ENCODE measurements around the gene IDUA. TPM values are rescaled to one million over a fixed set of nuclear protein-coding genes. Genes with fewer than 3 reads are reported as not detected.

The IDUA gene
- total RNA-seq, 4 donors from 2014 or later: 10.4 to 23.1 (median 11.5) TPM

DNA sequence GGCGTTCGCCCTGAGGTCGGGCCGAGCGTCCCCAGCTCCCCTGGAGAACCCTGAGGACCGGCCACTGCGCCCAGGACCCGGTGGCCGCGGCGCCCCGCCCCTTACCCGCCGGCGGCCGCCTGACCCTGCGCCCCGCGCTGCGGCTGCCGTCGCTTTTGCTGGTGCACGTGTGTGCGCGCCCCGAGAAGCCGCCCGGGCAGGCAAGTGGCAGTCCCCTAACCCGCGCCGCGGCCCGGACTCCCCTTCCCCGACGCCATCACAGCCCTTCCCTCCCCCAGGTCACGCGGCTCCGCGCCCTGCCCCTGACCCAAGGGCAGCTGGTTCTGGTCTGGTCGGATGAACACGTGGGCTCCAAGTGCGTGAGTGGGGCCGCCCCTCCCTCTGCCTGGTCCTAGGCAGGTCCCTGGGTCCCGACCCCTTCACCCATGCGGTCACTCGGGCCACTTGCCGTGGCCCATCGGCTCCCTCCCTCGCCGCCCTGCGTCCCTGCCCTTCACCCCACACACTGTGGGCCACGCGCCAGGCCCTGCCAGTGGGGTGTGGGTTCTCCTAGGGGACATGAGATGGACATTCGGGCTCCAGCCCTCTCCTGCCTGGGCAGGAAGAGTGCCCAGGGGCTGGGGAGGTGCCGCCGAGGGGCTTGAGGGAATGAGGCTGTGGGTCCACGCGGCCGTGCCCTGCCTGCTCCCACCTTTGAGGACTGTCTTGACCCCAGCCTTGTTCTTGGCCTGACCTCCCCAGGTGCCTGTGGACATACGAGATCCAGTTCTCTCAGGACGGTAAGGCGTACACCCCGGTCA is 16.6 kb downstream of the IDUA start:
- WGBS: 19% methylated on average over 26 of the region's 63 CpGs
- intact Hi-C loops (cut with DNase I): no loop called here
- Histone ChIP-seq H3K4me1 (peaks cover 12 to 25% (median 21%) of the 10 kb centered on the region in 4 donors), H3K36me3 (no peaks in the 10 kb centered on the region), H3K4me3 (peak overlapping the region in 3 of 4 donors; percentile 7 to 34 (median 22)), H3K27me3 (peaks cover 13 to 98% (median 54%) of the 10 kb centered on the region in 4 donors), H3K9me3 (no peaks in the 10 kb centered on the region), H3K27ac (replicated peaks in 1 of 4) (no peak overlapping the region)
- TF ChIP-seq POLR2A (IDR thresholded peaks at IDR 0.05; ENCODE audit: low read depth) (no peak), EP300 (IDR thresholded peaks at IDR 0.05) (no peak), POLR2AphosphoS5 (IDR thresholded peaks at IDR 0.05) (no peak)
- TF ChIP-seq, protein P1, sequence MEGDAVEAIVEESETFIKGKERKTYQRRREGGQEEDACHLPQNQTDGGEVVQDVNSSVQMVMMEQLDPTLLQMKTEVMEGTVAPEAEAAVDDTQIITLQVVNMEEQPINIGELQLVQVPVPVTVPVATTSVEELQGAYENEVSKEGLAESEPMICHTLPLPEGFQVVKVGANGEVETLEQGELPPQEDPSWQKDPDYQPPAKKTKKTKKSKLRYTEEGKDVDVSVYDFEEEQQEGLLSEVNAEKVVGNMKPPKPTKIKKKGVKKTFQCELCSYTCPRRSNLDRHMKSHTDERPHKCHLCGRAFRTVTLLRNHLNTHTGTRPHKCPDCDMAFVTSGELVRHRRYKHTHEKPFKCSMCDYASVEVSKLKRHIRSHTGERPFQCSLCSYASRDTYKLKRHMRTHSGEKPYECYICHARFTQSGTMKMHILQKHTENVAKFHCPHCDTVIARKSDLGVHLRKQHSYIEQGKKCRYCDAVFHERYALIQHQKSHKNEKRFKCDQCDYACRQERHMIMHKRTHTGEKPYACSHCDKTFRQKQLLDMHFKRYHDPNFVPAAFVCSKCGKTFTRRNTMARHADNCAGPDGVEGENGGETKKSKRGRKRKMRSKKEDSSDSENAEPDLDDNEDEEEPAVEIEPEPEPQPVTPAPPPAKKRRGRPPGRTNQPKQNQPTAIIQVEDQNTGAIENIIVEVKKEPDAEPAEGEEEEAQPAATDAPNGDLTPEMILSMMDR (IDR thresholded peaks at IDR 0.05): no peak
- DNase-seq (ENCODE audit: extremely low spot score): no peak

DNA sequence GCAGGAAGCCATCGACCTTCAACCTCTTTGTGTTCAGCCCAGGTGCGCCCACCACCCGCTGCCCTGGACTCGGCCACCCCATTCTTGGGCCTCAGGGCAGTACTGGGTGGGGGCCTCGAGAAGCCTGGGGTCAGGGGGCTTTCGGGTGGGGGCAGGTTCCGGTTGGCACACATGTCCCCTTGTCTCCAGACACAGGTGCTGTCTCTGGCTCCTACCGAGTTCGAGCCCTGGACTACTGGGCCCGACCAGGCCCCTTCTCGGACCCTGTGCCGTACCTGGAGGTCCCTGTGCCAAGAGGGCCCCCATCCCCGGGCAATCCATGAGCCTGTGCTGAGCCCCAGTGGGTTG is 17.2 kb downstream of the IDUA start:
- Histone ChIP-seq H3K27me3 (peaks cover 13 to 97% (median 54%) of the 10 kb centered on the region in 4 donors), H3K9me3 (no peaks in the 10 kb centered on the region), H3K4me1 (peaks cover 18 to 29% (median 27%) of the 10 kb centered on the region in 4 donors), H3K4me3 (no peak overlapping the region), H3K27ac (replicated peaks in 1 of 4) (no peak overlapping the region), H3K36me3 (no peaks in the 10 kb centered on the region)
- intact Hi-C loops (cut with DNase I): no loop called here
- DNase-seq (ENCODE audit: extremely low spot score): no peak
- TF ChIP-seq POLR2A (IDR thresholded peaks at IDR 0.05; ENCODE audit: low read depth) (no peak), POLR2AphosphoS5 (IDR thresholded peaks at IDR 0.05) (no peak), EP300 (IDR thresholded peaks at IDR 0.05) (no peak)
- TF ChIP-seq, protein P1 (IDR thresholded peaks at IDR 0.05): no peak
- WGBS: 77% methylated on average over 10 of the region's 13 CpGs

DNA sequence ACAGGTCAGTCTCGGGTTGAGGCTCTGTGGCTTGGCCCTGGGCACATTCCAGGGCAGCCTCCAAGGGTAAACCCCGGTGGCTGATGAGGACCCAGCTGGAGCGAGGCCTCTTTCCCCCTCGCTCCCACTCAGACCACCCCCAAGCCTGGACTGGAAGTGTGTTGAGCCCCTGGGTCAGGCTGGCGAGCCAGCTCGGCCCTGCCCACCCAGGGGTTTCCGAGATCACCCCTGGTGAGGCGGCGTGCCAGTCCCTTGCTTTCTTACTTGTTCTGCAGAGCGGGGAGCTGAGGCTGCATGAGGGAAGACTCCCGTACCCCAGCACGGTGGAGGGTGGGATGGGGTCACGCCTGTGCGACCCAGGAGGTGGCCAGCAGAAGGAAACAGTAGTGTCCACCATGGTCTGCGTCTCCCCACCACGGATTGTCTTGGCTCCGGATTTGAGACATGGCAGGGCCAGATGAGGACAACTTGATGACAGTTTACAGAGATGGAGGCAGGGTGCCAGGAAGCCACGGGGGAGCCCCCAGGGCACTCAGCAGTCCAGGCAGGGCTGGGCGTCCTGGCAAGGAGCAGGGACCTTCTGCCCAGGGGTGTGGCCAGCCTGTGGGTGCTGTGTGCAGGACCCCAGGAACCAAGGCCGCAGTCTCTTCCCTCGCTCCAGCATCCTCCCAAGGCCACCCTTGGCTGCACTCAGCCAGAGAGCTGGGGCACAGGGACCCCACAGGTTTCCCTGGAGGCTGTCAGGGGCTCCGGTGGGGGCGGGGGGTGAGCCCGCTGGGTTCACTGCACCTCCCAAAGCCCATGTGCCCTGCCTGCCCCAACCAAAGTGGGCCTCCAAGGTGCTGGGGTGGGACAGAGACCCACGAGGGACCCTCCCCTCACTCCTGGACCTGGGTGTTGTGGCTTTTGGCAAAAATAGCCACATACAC is 18.0 kb downstream of the IDUA start:
- intact Hi-C loops (cut with DNase I): no loop called here
- Histone ChIP-seq H3K27ac (replicated peaks in 1 of 4) (no peak overlapping the region), H3K27me3 (peaks cover 13 to 89% (median 54%) of the 10 kb centered on the region in 4 donors), H3K4me1 (peaks cover 19 to 33% (median 30%) of the 10 kb centered on the region in 4 donors), H3K9me3 (no peaks in the 10 kb centered on the region), H3K36me3 (no peaks in the 10 kb centered on the region), H3K4me3 (no peak overlapping the region)
- DNase-seq (ENCODE audit: extremely low spot score): no peak
- WGBS: 80% methylated on average over 20 of the region's 25 CpGs
- TF ChIP-seq, protein P1 (IDR thresholded peaks at IDR 0.05): no peak
- TF ChIP-seq EP300 (IDR thresholded peaks at IDR 0.05) (no peak), POLR2A (IDR thresholded peaks at IDR 0.05; ENCODE audit: low read depth) (no peak), POLR2AphosphoS5 (IDR thresholded peaks at IDR 0.05) (no peak)

DNA sequence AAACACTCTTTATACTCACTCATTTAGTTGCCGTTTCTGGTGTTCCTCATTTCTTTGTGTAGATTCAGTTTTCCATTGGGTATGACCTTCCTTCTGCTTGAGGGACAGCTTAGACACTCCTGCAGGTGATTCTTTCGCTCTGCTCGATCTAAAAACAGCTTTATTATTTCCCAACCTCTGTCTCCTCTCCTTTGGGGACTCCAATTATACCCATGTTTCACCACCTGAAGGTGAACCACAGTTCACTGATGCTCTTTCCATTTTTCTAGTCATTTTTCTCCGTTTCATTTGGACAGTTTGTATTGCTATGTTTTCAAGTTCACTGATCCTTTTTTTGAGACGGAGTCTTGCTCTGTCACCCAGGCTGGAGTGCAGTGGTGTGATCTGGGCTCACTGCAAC is 20.0 kb downstream of the IDUA start:
- intact Hi-C loops (cut with DNase I): no loop called here

More for the DNA sequence above, 20.0 kb downstream of the IDUA start:
- H3K27me3 ChIP-seq: peaks cover 12 to 69% (median 39%) of the 10 kb centered on the region in 4 donors
- H3K4me1 ChIP-seq: peaks cover 31 to 43% (median 42%) of the 10 kb centered on the region in 4 donors
- no peak for TF ChIP-seq POLR2AphosphoS5 (IDR thresholded peaks at IDR 0.05)
- no peaks in the 10 kb centered on the region for H3K9me3 ChIP-seq
- H3K4me3 ChIP-seq: no peak overlapping the region
- H3K27ac ChIP-seq (replicated peaks in 1 of 4): no peak overlapping the region
- WGBS: 85% methylated on average over 5 of the region's 5 CpGs
- no peaks in the 10 kb centered on the region for H3K36me3 ChIP-seq
- no peak for DNase-seq (ENCODE audit: extremely low spot score)
